Stimulated activated CD4-positive, alpha-beta T cell treated with anti-CD3 and anti-CD28 coated beads, Interleukin-15, amount 100 ng/mL, for 1 hour (primary cell): ENCODE measurements around the gene FASLG.
"Not testable (repeated sequence)": the region's sequence is repeated elsewhere in the genome, so short reads cannot be mapped to it uniquely, and the experiment has no call there.

Experiments used
- DNase-seq, 2 donors: peaks; one replicate each; pipeline ENCODE4 v3.0.0-alpha.2; 2020; ENCODE audit warnings: low read depth in 1 of 2, low spot score in 1 of 2

The FASLG gene

DNA sequence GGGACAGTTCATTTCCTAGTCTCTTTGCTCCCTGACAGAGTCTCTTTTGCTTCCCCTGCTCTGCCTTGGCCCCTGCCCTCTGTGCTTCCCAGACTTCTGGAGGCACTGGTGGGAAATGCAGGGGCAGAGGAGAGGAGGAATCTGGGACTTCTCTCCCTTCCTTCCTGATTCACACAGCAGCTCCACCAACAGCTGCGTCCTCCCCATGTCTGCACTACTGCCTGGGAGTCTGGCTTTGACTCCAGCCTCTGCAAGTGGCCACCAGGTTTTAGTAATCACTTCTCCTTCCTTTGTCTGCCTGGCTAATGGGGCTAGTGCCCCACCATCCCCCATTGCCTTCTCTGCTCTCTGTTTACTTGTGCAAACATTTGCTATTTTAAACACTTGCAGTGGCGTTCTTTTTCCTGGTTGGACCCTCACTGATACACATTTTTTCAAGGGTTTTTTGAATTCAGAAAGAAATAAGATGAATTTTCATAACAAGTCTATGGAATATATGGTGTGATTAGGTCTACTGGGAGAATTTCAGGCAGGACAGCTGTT, 21.9 kb downstream of the FASLG start:
- no peak for DNase-seq

GRCh38 chr1:172682812-172683211, 23.9 kb downstream of the FASLG start:
- DNase-seq: no peak

GRCh38 chr1:172686143-172686542, 27.2 kb downstream of the FASLG start:
- no peak for DNase-seq

GRCh38 chr1:172688428-172689085, 29.7 kb downstream of the FASLG start:
- DNase-seq: not testable (repeated sequence)

DNA sequence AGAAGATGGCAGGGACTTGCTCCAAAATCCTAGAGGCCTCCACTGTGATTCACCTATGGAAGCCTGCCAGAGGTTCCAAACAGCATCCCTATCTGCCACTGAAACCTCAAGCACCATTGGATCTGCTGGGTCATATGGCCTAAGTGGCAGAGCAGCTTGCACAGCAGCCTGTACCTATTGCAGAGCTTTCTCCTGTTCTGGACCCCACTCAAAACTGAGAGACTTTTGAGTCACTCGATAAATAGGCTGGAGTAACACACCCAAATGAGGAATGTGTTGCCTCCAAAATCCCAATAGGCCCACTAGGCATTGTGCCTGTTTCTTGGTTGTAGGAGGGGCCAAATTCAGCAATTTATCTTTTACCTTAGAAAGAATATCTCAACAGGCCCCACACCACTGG, 32.0 kb downstream of the FASLG start:
- DNase-seq: not testable (repeated sequence)

- DNase-seq: no peak
Measured at GRCh38 chr1:172697534-172698002, 38.7 kb downstream of the FASLG start.

GRCh38 chr1:172698224-172698623, 39.3 kb downstream of the FASLG start:
- no peak for DNase-seq

DNA sequence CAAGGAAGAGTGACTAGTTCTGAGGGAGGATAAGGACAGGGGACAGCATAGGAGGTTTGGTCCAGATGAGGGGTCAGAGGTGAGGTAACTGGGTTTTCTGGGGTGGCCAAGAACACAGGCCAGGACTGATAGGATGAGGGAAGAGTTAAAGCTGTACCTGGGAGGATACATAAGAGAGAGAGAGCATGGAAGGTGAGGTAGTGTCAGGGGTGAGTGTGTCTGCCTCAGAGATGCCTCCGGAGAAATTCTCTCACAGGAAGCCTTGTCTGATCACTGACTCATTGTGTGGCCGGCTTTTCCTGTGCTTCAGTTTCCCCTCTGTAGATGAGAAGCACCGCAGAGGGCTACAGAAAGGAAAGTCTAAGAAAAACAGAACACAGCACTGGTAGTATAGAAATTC, 40.2 kb downstream of the FASLG start:
- DNase-seq: peak; percentile 29 to 59

- no peak for DNase-seq
Measured at GRCh38 chr1:172699695-172700227, 40.9 kb downstream of the FASLG start.

GRCh38 chr1:172700556-172700955, 41.7 kb downstream of the FASLG start:
- DNase-seq: no peak

- DNase-seq: no peak
Measured at GRCh38 chr1:172704001-172704400, 45.1 kb downstream of the FASLG start.

GRCh38 chr1:172704420-172705210, 45.7 kb downstream of the FASLG start:
- DNase-seq: no peak

DNA sequence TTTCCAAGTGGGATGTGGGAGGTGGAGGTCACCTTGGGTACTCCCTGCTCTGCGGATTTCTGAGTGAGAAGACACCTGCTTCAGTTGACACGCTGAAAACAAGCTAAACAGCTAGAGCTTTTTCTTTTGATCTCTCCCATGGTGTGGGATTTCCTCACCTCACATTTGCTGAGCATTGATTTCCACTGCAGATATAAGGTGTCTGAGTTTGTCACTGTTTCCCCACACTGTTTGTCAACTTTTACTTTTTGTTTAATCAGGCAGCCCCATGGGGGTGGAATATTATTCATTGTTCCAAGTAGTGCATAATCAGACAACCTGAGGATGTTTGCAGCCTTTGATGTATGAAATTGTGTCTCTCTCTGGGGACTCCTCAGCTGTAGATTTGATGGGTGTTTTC, 49.5 kb downstream of the FASLG start:
- no peak for DNase-seq

- DNase-seq: no peak
Measured at GRCh38 chr1:172711558-172711957, 52.7 kb downstream of the FASLG start.

DNA sequence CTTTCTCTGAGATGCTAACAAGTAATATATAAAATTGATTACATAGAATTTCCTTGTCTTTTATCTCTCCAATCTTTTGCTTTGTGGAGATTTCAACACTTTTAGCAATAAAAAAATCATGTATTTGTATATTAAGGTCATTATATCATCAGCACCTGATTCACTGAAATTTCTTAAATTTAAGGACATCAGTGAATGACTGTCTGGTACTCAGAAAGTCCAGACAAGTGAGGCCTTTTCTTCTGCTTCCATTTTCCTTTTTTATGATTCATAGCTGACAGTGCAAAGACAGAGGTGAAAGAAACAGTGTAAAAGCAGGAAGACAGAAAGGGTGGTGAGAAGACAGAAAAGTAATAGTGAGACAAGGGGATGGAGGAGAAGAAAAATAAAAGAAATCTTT, 54.6 kb downstream of the FASLG start:
- no peak for DNase-seq
